ENCODE results near the gene TMTC1.

DNA sequence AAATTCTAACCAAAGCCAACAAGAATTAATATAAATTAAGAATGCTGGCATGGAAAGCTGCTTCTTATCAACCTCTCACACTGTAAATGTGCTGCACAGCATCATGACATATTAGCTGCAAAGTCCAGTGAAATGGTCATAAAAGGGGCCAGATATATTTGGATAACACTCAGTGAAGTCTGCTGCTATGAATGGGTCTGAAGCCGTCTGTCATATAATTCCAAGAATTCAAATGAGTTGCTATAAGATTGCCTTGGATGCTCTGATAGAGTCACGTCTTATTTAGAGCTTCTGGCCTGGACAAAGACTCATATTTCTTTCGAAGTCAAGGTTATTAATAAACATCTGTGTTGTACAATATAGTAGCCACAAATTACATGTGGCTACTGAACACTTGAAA is 231.9 kb downstream of the TMTC1 start:
- TF ChIP-seq EZH2 (IDR thresholded peaks at IDR 0.05; ENCODE audit: borderline replicate concordance, low read length): no peak
- no peak for TF ChIP-seq CTCF (IDR thresholded peaks at IDR 0.05; ENCODE audit: low read length)

Measured in OCI-LY1 (cell line).